GM12878 (cell line): ENCODE results near the gene OR5H6.

Source experiments
- ASH2L ChIP-seq: fragments of 300-600, 200-600 bp; sonication (generic); IDR thresholded peaks from 2 replicates; pipeline ENCODE4 v1.6.1; 2017; ENCODE audit warnings: low read depth, mild to moderate bottlenecking, borderline replicate concordance
- CTCF ChIP-seq, 3 experiments: IDR thresholded peaks in 2 of 3; conservative IDR thresholded peaks in 1 of 3; 2 replicates each; pipeline ENCODE4 v1.5.1; 2011; ENCODE audit warnings: low read depth in 3 of 3, low read length in 3 of 3, mild to moderate bottlenecking in 3 of 3, control low read depth in 2 of 3, moderate library complexity in 2 of 3, inconsistent platforms in 1 of 3, mixed read lengths in 1 of 3; ENCODE audit not compliant: control insufficient read depth in 2 of 3, insufficient read depth in 1 of 3; ENCODE audit errors: extremely low read depth in 1 of 3
- LARP7 ChIP-seq: fragments of 450-650 bp; IDR thresholded peaks from 2 replicates; pipeline ENCODE4 v1.6.1; 2017; ENCODE audit warnings: mild to moderate bottlenecking
- MXI1 ChIP-seq: fragments of 150-350 bp; IDR thresholded peaks from 2 replicates; pipeline ENCODE4 v1.6.1; 2011; ENCODE audit warnings: low read depth, mild to moderate bottlenecking, inconsistent platforms, low read length, improper control_type of control experiment
- SMC3 ChIP-seq: IDR thresholded peaks from 2 replicates; pipeline ENCODE4 v1.6.1; 2011; ENCODE audit warnings: low read length, improper control_type of control experiment, borderline replicate concordance
- TBL1XR1 ChIP-seq: IDR thresholded peaks from 2 replicates; pipeline ENCODE4 v1.6.1; 2012; ENCODE audit warnings: low read depth, low read length, improper control_type of control experiment

- TF ChIP-seq SMC3 (no peak), TBL1XR1 (no peak), LARP7 (no peak), CTCF (IDR thresholded peaks at IDR 0.05 in 2 of 3, conservative IDR thresholded peaks at IDR 0.05 in 1 of 3; ENCODE audit: control insufficient read depth in 2 of 3, extremely low read depth in 1 of 3, insufficient read depth in 1 of 3, low read depth in 3 of 3, low read length in 3 of 3) (no peak), MXI1 (no peak), ASH2L (no peak)
These were observed 17.9 kb upstream of the OR5H6 start for GRCh38 chr3:98246142-98246541.
